Mucosa of descending colon (tissue), 3 donors: ENCODE results near the gene PHACTR2. TPM values are rescaled to one million over a fixed set of nuclear protein-coding genes. Genes with fewer than 3 reads are reported as not detected.
"Not testable (repeated sequence)": the region's sequence is repeated elsewhere in the genome, so short reads cannot be mapped to it uniquely, and the experiment has no call there.

ENCODE experiments used
- ATAC-seq: fragments of 200-7000 bp; cut with Tn5 transposase; one replicate; pipeline ENCODE4 v1.9.1; 2020; ENCODE audit warnings: mild to moderate bottlenecking, moderate library complexity
- DNase-seq, 3 donors: peaks; one replicate each; pipeline ENCODE4 v3.0.0-alpha.2; 2020
- H3K36me3 ChIP-seq: fragments of 200-600 bp; one replicate; pipeline ENCODE4 v1.8.0; 2021; ENCODE audit warnings: low read depth, mild to moderate bottlenecking
- H3K4me1 ChIP-seq: fragments of 200-600 bp; one replicate; pipeline ENCODE4 v1.8.0; 2021; ENCODE audit warnings: low read depth, mild to moderate bottlenecking
- H3K4me3 ChIP-seq: fragments of 200-600 bp; one replicate; pipeline ENCODE4 v1.8.0; 2021; ENCODE audit warnings: mild to moderate bottlenecking
- H3K9me3 ChIP-seq: fragments of 200-600 bp; one replicate; pipeline ENCODE4 v1.8.0; 2021; ENCODE audit warnings: mild to moderate bottlenecking
- CTCF ChIP-seq: fragments of 200-600 bp; IDR thresholded peaks from one replicate; pipeline ENCODE4 v1.8.0; 2022; ENCODE audit warnings: antibody characterized with exemption, mild to moderate bottlenecking
- intact Hi-C, 2 donors: fragments of 100-400 bp; cut with DNase I in 1 of 2; cut with micrococcal nuclease in 1 of 2; formaldehyde crosslinking; loops; one replicate each; pipeline versions ENCODE4 v1.11.0 to v1.11.1; 2022; cut with DNase I, micrococcal nuclease
- total RNA-seq, 3 donors: library from RNA; stranded (reverse); fragmentation: NEBNext Ultra II Directional in 2 of 3; extraction: Animal tissue kit (Norgen Biotek cat#: 25700) in 2 of 3; gene quantifications; one replicate each; pipeline versions ENCODE4 v1.2.1 to v1.2.4, GENCODE V29; 2021 to 2023
- donor health status: DM: no; HTN: no; CAD: no; lungs with moderate emphysema.
- donor health status: DM: no; HTN: no; CAD: no.
- donor health status: DM: no; HTN: yes; CAD: no.

PHACTR2 gene
- total RNA-seq, 3 donors from 2014 or later, result 49.5 to 70.8 (median 53.4) TPM

GRCh38 chr6:143792402-143793279 lies 114.9 kb downstream of the PHACTR2 start:
- Histone ChIP-seq H3K9me3 (no peaks in the 10 kb centered on the region), H3K36me3 (no peaks in the 10 kb centered on the region), H3K4me1 (no peaks in the 10 kb centered on the region), H3K4me3 (no peak overlapping the region)
- intact Hi-C loops, result no loop called here
- ATAC-seq, result no peak
- TF ChIP-seq CTCF, result no peak
- no peak for DNase-seq

GRCh38 chr6:143793280-143793619 lies 115.5 kb downstream of the PHACTR2 start:
- Histone ChIP-seq H3K4me1 (no peaks in the 10 kb centered on the region), H3K9me3 (no peaks in the 10 kb centered on the region), H3K36me3 (no peaks in the 10 kb centered on the region), H3K4me3 (no peak overlapping the region)
- TF ChIP-seq CTCF, result no peak
- intact Hi-C loops, result no loop called here
- ATAC-seq (no peak), DNase-seq (no peak)

DNA sequence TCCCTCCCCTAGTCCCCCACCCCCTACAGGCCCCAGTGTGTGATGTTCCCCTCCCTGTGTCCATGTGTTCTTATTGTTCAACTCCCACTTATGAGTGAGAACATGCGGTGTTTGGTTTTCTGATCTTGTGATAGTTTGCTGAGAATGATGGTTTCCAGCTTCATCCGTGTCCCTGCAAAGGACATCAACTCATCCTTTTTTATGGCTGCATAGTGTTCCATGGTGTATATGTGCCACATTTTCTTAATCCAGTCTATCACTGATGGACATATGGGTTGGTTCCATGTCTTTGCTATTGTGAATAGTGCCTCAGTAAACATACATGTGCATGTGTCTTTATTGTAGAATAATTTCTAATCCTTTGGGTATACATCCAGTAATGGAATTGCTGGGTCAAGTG lies 118.8 kb downstream of the PHACTR2 start:
- DNase-seq, H3K9me3 ChIP-seq, H3K36me3 ChIP-seq, ATAC-seq, intact Hi-C loops, H3K4me3 ChIP-seq, H3K4me1 ChIP-seq: not testable (repeated sequence)

- H3K36me3 ChIP-seq, ATAC-seq, DNase-seq, H3K4me3 ChIP-seq, H3K4me1 ChIP-seq, intact Hi-C loops, H3K9me3 ChIP-seq: not testable (repeated sequence)
Measured at GRCh38 chr6:143798487-143798886, 120.7 kb downstream of the PHACTR2 start.

GRCh38 chr6:143802833-143803565 lies 125.2 kb downstream of the PHACTR2 start:
- ATAC-seq, result no peak
- Histone ChIP-seq H3K36me3 (no peaks in the 10 kb centered on the region), H3K4me3 (no peak overlapping the region), H3K9me3 (peaks cover 8% of the 10 kb centered on the region), H3K4me1 (no peaks in the 10 kb centered on the region)
- no peak for DNase-seq
- intact Hi-C loops, result no loop called here
- TF ChIP-seq CTCF, result no peak

DNA sequence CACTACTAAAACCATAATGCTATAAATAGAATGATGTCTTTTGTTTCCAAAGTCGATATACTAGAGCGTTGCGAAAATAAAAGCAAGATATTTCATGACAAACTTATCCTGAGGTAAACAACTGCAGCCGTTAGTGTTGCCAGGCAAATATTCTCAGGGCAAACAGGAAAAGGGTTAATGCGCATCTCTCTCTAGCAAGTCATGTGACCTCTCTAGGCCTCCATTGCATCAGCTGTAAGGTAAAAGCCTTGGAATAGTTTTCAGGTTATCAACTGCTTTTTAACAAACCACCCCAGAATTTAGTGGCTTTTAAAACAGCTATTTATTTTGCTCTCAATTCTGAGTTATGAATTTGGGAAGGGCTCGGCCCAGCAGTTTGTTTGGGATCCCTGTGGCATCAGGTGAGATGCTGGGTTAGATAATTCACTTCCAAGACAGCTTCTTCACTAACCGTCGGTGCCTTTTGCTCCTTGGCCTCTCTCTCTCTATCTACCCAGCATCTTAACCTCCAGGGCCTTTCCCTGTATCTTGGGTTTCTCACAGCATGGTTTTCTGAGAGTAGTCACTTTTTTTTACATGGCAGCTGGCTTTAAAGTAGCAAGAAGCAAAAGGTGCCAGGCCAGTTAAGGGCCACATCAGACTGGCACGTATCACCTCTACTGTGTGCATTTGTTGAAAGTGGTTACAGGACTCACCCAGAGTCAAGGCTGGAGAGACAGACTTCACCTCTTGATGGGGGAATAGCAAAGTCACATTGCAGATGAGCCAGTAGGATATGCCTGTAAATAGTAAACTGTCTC lies 126.2 kb downstream of the PHACTR2 start:
- DNase-seq (no peak), ATAC-seq (no peak)
- Histone ChIP-seq H3K36me3 (no peaks in the 10 kb centered on the region), H3K9me3 (peaks cover 6% of the 10 kb centered on the region), H3K4me3 (no peak overlapping the region), H3K4me1 (no peaks in the 10 kb centered on the region)
- TF ChIP-seq CTCF, result no peak
- intact Hi-C loops, result no loop called here
